HepG2 (cell line): ENCODE results near the gene ID3. TPM values are rescaled to one million over a fixed set of nuclear protein-coding genes. Genes with fewer than 3 reads are reported as not detected.

Source experiments
- ATAC-seq: fragments of 200-7000 bp; cut with Tn5 transposase; 3 replicates; pipeline ENCODE4 v1.9.1; 2020; ENCODE audit warnings: mild to moderate bottlenecking, moderate library complexity
- BruUV-seq: library from RNA; stranded (reverse); fragments of 400-500 nt; replicated peaks from 2 replicates; lab custom pipeline; 2021; lab: Mats Ljungman, UMichigan
- CTCF ChIA-PET: fragments of 300-600 bp; formaldehyde crosslinking; extraction: SDS; loops from one replicate; lab custom pipeline; 2021; ENCODE audit warnings: low total read pairs, inconsistent platforms, low intra/inter-chr PET ratio; lab: Yijun Ruan, JAX
- POLR2A ChIA-PET: fragments of 350-600 bp; sonication (Branson Sonifier 250); formaldehyde crosslinking; loops from one replicate; lab custom pipeline; 2020; ENCODE audit warnings: antibody characterized with exemption, inconsistent platforms; lab: Yijun Ruan, JAX
- DNase-seq: peaks from one replicate; pipeline ENCODE4 v3.0.0-alpha.2; 2015; ENCODE audit warnings: low spot score
- FAIRE-seq: peaks from 3 replicates; lab custom pipeline; 2011; peaks lifted over from hg19 to GRCh38; lab: Jason Lieb, UNC
- H2AFZ ChIP-seq: one replicate; pipeline ENCODE4 v1.6.1; 2011; ENCODE audit warnings: low read length, inconsistent platforms
- H3K27ac ChIP-seq: fragments of 300-600 bp; 3 replicates; pipeline ENCODE4 v1.8.0; 2011; ENCODE audit warnings: mixed run types, mild to moderate bottlenecking, mixed read lengths, low read length, inconsistent platforms; ENCODE audit not compliant: insufficient read depth; ENCODE audit errors: extremely low read length
- H3K27me3 ChIP-seq, 2 experiments: fragments of 200-600 bp in 1 of 2; 2 replicates in 1 of 2; 3 replicates in 1 of 2; pipeline versions ENCODE4 v1.6.0 to v1.8.0; 2011; ENCODE audit warnings: low read length in 2 of 2, mild to moderate bottlenecking in 2 of 2, moderate library complexity in 2 of 2, inconsistent platforms in 1 of 2; ENCODE audit not compliant: insufficient read depth in 2 of 2, control insufficient read depth in 1 of 2
- H3K36me3 ChIP-seq, 2 experiments: fragments of 200-600 bp in 1 of 2; replicated peaks in 1 of 2; 2 replicates in 1 of 2; 3 replicates in 1 of 2; pipeline versions ENCODE4 v1.5.1 to v1.8.0; 2011; ENCODE audit warnings: low read length in 2 of 2, inconsistent platforms in 1 of 2; ENCODE audit not compliant: insufficient read depth in 2 of 2, control insufficient read depth in 1 of 2
- H3K4me1 ChIP-seq: 2 replicates; pipeline ENCODE4 v1.5.1; 2012; ENCODE audit warnings: low read length, inconsistent platforms; ENCODE audit not compliant: insufficient read depth
- H3K4me2 ChIP-seq: 2 replicates; pipeline ENCODE4 v1.6.0; 2011; ENCODE audit warnings: low read depth, low read length, inconsistent platforms
- H3K4me3 ChIP-seq, 3 experiments: fragments of 200-600 bp in 1 of 3; sonication (generic), shearing (Covaris generic) in 1 of 3; replicated peaks in 1 of 3; 2 replicates each; pipeline ENCODE4 v1.5.1; 2011 to 2016; ENCODE audit warnings: low read length in 3 of 3, inconsistent platforms in 2 of 3, low read depth in 2 of 3, mild to moderate bottlenecking in 2 of 3, control low read depth in 1 of 3, mixed read lengths in 1 of 3; ENCODE audit not compliant: insufficient read depth in 1 of 3
- H3K79me2 ChIP-seq: one replicate; pipeline ENCODE4 v1.6.1; 2011; ENCODE audit warnings: low read length, inconsistent platforms; ENCODE audit not compliant: insufficient read depth
- H3K9ac ChIP-seq: 2 replicates; pipeline ENCODE4 v1.6.0; 2011; ENCODE audit warnings: mild to moderate bottlenecking, low read depth, low read length, inconsistent platforms; ENCODE audit not compliant: insufficient read depth
- H3K9me3 ChIP-seq: 2 replicates; pipeline ENCODE4 v1.5.1; 2012; ENCODE audit warnings: mild to moderate bottlenecking, low read length
- H4K20me1 ChIP-seq: 2 replicates; pipeline ENCODE4 v1.6.0; 2011; ENCODE audit warnings: inconsistent platforms, mild to moderate bottlenecking, low read length, moderate library complexity; ENCODE audit not compliant: insufficient read depth
- AGO1 ChIP-seq: fragments of 200-400 bp; formaldehyde crosslinking; IDR thresholded peaks from 2 replicates; pipeline ENCODE4 v1.6.1; 2017; ENCODE audit warnings: mild to moderate bottlenecking, low read depth, low read length, moderate library complexity; ENCODE audit not compliant: poor library complexity, severe bottlenecking
- BRF2 ChIP-seq: sonication (generic); formaldehyde crosslinking; IDR thresholded peaks from 2 replicates; pipeline ENCODE4 v1.8.1; 2022; ENCODE audit warnings: mild to moderate bottlenecking, missing genetic modification reagents
- FOXP1 ChIP-seq, 2 experiments: fragments of 450-650 bp in 1 of 2; IDR thresholded peaks; 2 replicates each; pipeline ENCODE4 v1.6.1; 2017 to 2018; ENCODE audit warnings: antibody characterized with exemption in 1 of 2
- GLMP ChIP-seq: sonication (generic); formaldehyde crosslinking; IDR thresholded peaks from 2 replicates; pipeline ENCODE4 v1.9.0; 2021; ENCODE audit warnings: missing genetic modification reagents, mild to moderate bottlenecking, borderline replicate concordance
- HMGXB4 ChIP-seq, 2 experiments: sonication (generic) in 1 of 2; formaldehyde crosslinking in 1 of 2; IDR thresholded peaks; 2 replicates each; pipeline versions ENCODE4 v1.4.0 to v1.6.1; 2018 to 2020; ENCODE audit warnings: missing genetic modification reagents in 2 of 2, borderline replicate concordance in 1 of 2, low read depth in 1 of 2, mild to moderate bottlenecking in 1 of 2, missing biosample characterization in 1 of 2
- MBD4 ChIP-seq: IDR thresholded peaks from 2 replicates; pipeline ENCODE4 v1.6.1; 2012; ENCODE audit warnings: low read length, inconsistent platforms, borderline replicate concordance
- NONO ChIP-seq, 2 experiments: fragments of 450-650 bp in 1 of 2; sonication (generic) in 1 of 2; formaldehyde crosslinking in 1 of 2; IDR thresholded peaks in 1 of 2; conservative IDR thresholded peaks in 1 of 2; 2 replicates each; pipeline versions ENCODE4 v1.6.1 to v1.8.0; 2017 to 2022; ENCODE audit warnings: mild to moderate bottlenecking in 1 of 2, missing genetic modification reagents in 1 of 2, moderate library complexity in 1 of 2
- PHF20 ChIP-seq: sonication (generic); formaldehyde crosslinking; IDR thresholded peaks from 2 replicates; pipeline ENCODE4 v1.5.0; 2020; ENCODE audit warnings: mild to moderate bottlenecking, missing genetic modification reagents
- SNRNP70 ChIP-seq: fragments of 200-400 bp; formaldehyde crosslinking; IDR thresholded peaks from 2 replicates; pipeline ENCODE4 v1.6.1; 2017; ENCODE audit warnings: mild to moderate bottlenecking, low read depth, low read length, moderate library complexity
- SP2 ChIP-seq: sonication (generic); formaldehyde crosslinking; IDR thresholded peaks from 2 replicates; pipeline ENCODE4 v1.5.1; 2020; ENCODE audit warnings: mild to moderate bottlenecking, missing genetic modification reagents
- ZNF280B ChIP-seq: sonication (generic); formaldehyde crosslinking; IDR thresholded peaks from 2 replicates; pipeline ENCODE4 v1.5.0; 2020; ENCODE audit warnings: missing genetic modification reagents, mild to moderate bottlenecking, borderline replicate concordance
- ZNF501 ChIP-seq: sonication (generic); formaldehyde crosslinking; IDR thresholded peaks from 2 replicates; pipeline ENCODE4 v1.5.1; 2020; ENCODE audit warnings: mild to moderate bottlenecking, moderate library complexity, missing genetic modification reagents
- ZNF749 ChIP-seq: sonication (generic); formaldehyde crosslinking; IDR thresholded peaks from 2 replicates; pipeline ENCODE4 v1.8.0; 2022; ENCODE audit warnings: mild to moderate bottlenecking, missing genetic modification reagents, moderate library complexity, borderline replicate concordance
- ZNF768 ChIP-seq: sonication (generic); formaldehyde crosslinking; IDR thresholded peaks from 2 replicates; pipeline ENCODE4 v1.4.0; 2020; ENCODE audit warnings: missing genetic modification reagents
- ZNF772 ChIP-seq: sonication (generic); formaldehyde crosslinking; IDR thresholded peaks from 2 replicates; pipeline ENCODE4 v1.5.0; 2020; ENCODE audit warnings: mild to moderate bottlenecking, missing genetic modification reagents
- WGBS: methylation state at CpG from one replicate; pipeline ENCODE4 v1.1.6; 2017; ENCODE audit warnings: low lambda C conversion rate; 5-methylcytosine and 5-hydroxymethylcytosine counted together
- in situ Hi-C: cut with HindIII; loops from 2 replicates; pipeline ENCODE4 v1.10.0; 2017; ENCODE audit warnings: low pct_unique_long_range_greater_than_20kb; ENCODE audit not compliant: extremely low pct_ligation_motif_present
- intact Hi-C: fragments of 100-400 bp; cut with micrococcal nuclease; formaldehyde crosslinking; loops from one replicate; pipeline ENCODE4 v1.10.0; 2022; ENCODE audit not compliant: unreplicated experiment
- polyA plus RNA-seq, 8 experiments: library from polyadenylated mRNA; depleted of rRNA in 3 of 8; stranded (reverse) in 7 of 8; unstranded in 1 of 8; fragments of >200 nt; fragmentation: Illumina TruSeq in 4 of 8; extraction: Trizol in 4 of 8; gene quantifications; 2 replicates each; pipeline versions ENCODE4 v1.2.1 to v1.2.3, GENCODE V29; 2011 to 2016; ENCODE audit warnings: low read depth in 4 of 8, missing spikeins in 1 of 8, mixed read lengths in 1 of 8; ENCODE audit not compliant: insufficient read depth in 1 of 8
- total RNA-seq, 5 experiments: library from RNA; depleted of rRNA; stranded (reverse); fragments of >200 nt; fragmentation: Illumina TruSeq; extraction: Trizol; gene quantifications; 2 replicates each; pipeline ENCODE4 v1.2.3, GENCODE V29; 2016; ENCODE audit warnings: low read depth in 1 of 5

ID3 gene
- total and polyA plus RNA-seq, 2 of the 13 experiments (the other 11 are each of a cell fraction or from before 2014, with no cell fraction given) = 64.8 to 115 TPM

- H3K4me3 ChIP-seq = peak overlapping the region; percentile 75 to 83 (median 77)
- peaks cover 81% of the 10 kb centered on the region for H3K4me1 ChIP-seq
- H3K4me2 ChIP-seq = peak overlapping the region; percentile 90
- BruUV-seq = no TSS peak
- H2AFZ ChIP-seq = no peak overlapping the region
- no peak for DNase-seq
- ChIA-PET CTCF (no interaction called here), POLR2A (interaction anchor here (1.0 kb wide), 1 partner anchor 186 kb away, joined by 4 read pairs; the partner anchor contains the start of gene HNRNPR)
- no peaks in the 10 kb centered on the region for H3K9me3 ChIP-seq
- FAIRE-seq = no peak
- peak overlapping the region; percentile 65 for H3K9ac ChIP-seq
- H3K36me3 ChIP-seq = no peaks in the 10 kb centered on the region
- intact Hi-C loops (loop anchor here (10.0 kb wide), 1 partner anchor 165 kb away; the partner anchor contains the start of gene ZNF436), in situ Hi-C loops (loop anchor here (5.0 to 10.0 kb wide), 2 partner anchors 33 to 185 kb away; partner anchors contain the start of gene HNRNPR)
- ATAC-seq = peak; percentile 44
- H4K20me1 ChIP-seq = no peaks in the 10 kb centered on the region
- H3K27me3 ChIP-seq = no peaks in the 10 kb centered on the region
- H3K27ac ChIP-seq = no peak overlapping the region
- no peaks in the 10 kb centered on the region for H3K79me2 ChIP-seq
- 0% methylated on average over 8 of the region's 22 CpGs for WGBS
- TF ChIP-seq AGO1 = no peak
- no peak for TF ChIP-seq HMGXB4 (CRISPR knock-in tag; IDR thresholded peaks at IDR 0.05; ENCODE audit: borderline replicate concordance in 1 of 2, low read depth in 1 of 2)
- no peak for TF ChIP-seq ZNF768 (CRISPR knock-in tag)
- no peak for TF ChIP-seq GLMP (CRISPR knock-in tag)
- no peak for TF ChIP-seq PHF20 (CRISPR knock-in tag)
- no peak for TF ChIP-seq BRF2 (CRISPR knock-in tag)
- no peak for TF ChIP-seq SNRNP70
- TF ChIP-seq ZNF772 (CRISPR knock-in tag) = no peak
- no peak for TF ChIP-seq NONO (IDR thresholded peaks at IDR 0.05)
- TF ChIP-seq NONO (CRISPR knock-in tag; conservative IDR thresholded peaks at IDR 0.05) = peak; percentile 40
- no peak for TF ChIP-seq ZNF501 (CRISPR knock-in tag)
- TF ChIP-seq ZNF749 = no peak
- no peak for TF ChIP-seq FOXP1 (IDR thresholded peaks at IDR 0.05)
- TF ChIP-seq FOXP1 (CRISPR knock-in tag; IDR thresholded peaks at IDR 0.05) = no peak
- no peak for TF ChIP-seq SP2
- TF ChIP-seq ZNF280B (CRISPR knock-in tag) = 0 out of 2 replicates have a peak, but pooled peaks have one; percentile 27
- TF ChIP-seq MBD4 = no peak
These were observed 29.1 kb downstream of the ID3 start for GRCh38 chr1:23530087-23530746.
